Naive B cell (primary cell): Measurements from ENCODE around the gene UACA. TPM values are rescaled to one million over a fixed set of nuclear protein-coding genes. Genes with fewer than 3 reads are reported as not detected.
"Not testable (repeated sequence)": the region's sequence is repeated elsewhere in the genome, so short reads cannot be mapped to it uniquely, and the experiment has no call there.

ENCODE experiments used
- ATAC-seq, 2 donors: fragments of 150-1000 bp; cut with Tn5 transposase; 2 replicates each; pipeline ENCODE4 v1.10.0; 2021; ENCODE audit warnings: low read depth in 2 of 2, mild to moderate bottlenecking in 2 of 2, moderate library complexity in 2 of 2
- DNase-seq: peaks from one replicate; pipeline ENCODE4 v3.0.0; 2022
- H3K27ac Mint-ChIP-seq, 6 donors: one replicate each; pipeline ENCODE4 v1.8.0; 2020 to 2022; ENCODE audit warnings: mild to moderate bottlenecking in 6 of 6, mixed read lengths in 6 of 6, moderate library complexity in 5 of 6, inconsistent platforms in 2 of 6
- H3K27me3 Mint-ChIP-seq, 3 donors: one replicate each; pipeline ENCODE4 v1.8.0; 2021 to 2022; ENCODE audit warnings: mixed read lengths in 3 of 3, mild to moderate bottlenecking in 1 of 3
- H3K36me3 Mint-ChIP-seq, 2 donors: one replicate each; pipeline ENCODE4 v1.8.0; 2020 to 2022; ENCODE audit warnings: mixed read lengths in 2 of 2, inconsistent platforms in 1 of 2, mild to moderate bottlenecking in 1 of 2
- H3K4me1 Mint-ChIP-seq, 3 donors: one replicate each; pipeline ENCODE4 v1.8.0; 2020 to 2022; ENCODE audit warnings: mixed read lengths in 3 of 3, inconsistent platforms in 1 of 3, mild to moderate bottlenecking in 1 of 3, moderate library complexity in 1 of 3
- H3K4me3 Mint-ChIP-seq, 8 donors: one replicate each; pipeline ENCODE4 v1.8.0; 2020 to 2022; ENCODE audit warnings: mild to moderate bottlenecking in 8 of 8, mixed read lengths in 8 of 8, moderate library complexity in 8 of 8, inconsistent platforms in 2 of 8
- H3K9me3 Mint-ChIP-seq, 7 donors: one replicate each; pipeline ENCODE4 v1.8.0; 2020 to 2022; ENCODE audit warnings: mixed read lengths in 7 of 7, mild to moderate bottlenecking in 5 of 7, inconsistent platforms in 2 of 7, moderate library complexity in 1 of 7
- polyA plus RNA-seq, 6 donors: library from polyadenylated mRNA; unstranded; fragments of 300-500 nt; fragmentation: Illumina TruSeq; gene quantifications; one replicate each; pipeline ENCODE4 v1.2.3, GENCODE V29; 2021; ENCODE audit warnings: low read depth in 6 of 6

The UACA gene
- polyA plus RNA-seq, 6 donors from 2014 or later: 2.0 to 14.9 (median 8.5) TPM

- Mint-ChIP-seq H3K9me3 (no peaks in the 10 kb centered on the region), H3K36me3 (no peaks in the 10 kb centered on the region), H3K27ac (no peak overlapping the region), H3K27me3 (peaks cover 0 to 21% (median 5%) of the 10 kb centered on the region in 3 donors), H3K4me1 (peaks cover 3 to 7% (median 4%) of the 10 kb centered on the region in 3 donors), H3K4me3 (no peak overlapping the region)
- DNase-seq (no peak), ATAC-seq (no peak)
Observed at GRCh38 chr15:70679919-70680231, 83.5 kb downstream of the UACA start.

- ATAC-seq (no peak), DNase-seq (no peak)
- Mint-ChIP-seq H3K36me3 (no peaks in the 10 kb centered on the region), H3K4me1 (peaks cover 7 to 9% (median 8%) of the 10 kb centered on the region in 3 donors), H3K9me3 (no peaks in the 10 kb centered on the region), H3K27me3 (no peaks in the 10 kb centered on the region), H3K27ac (no peak overlapping the region), H3K4me3 (no peak overlapping the region)
Observed at GRCh38 chr15:70672081-70672480, 91.3 kb downstream of the UACA start.

GRCh38 chr15:70670680-70671079, 92.7 kb downstream of the UACA start:
- Mint-ChIP-seq H3K36me3 (no peaks in the 10 kb centered on the region), H3K4me1 (peaks cover 7 to 9% (median 8%) of the 10 kb centered on the region in 3 donors), H3K4me3 (no peak overlapping the region), H3K27ac (no peak overlapping the region), H3K9me3 (no peaks in the 10 kb centered on the region), H3K27me3 (no peaks in the 10 kb centered on the region)
- DNase-seq: no peak
- no peak for ATAC-seq

GRCh38 chr15:70669966-70670658, 93.2 kb downstream of the UACA start:
- Mint-ChIP-seq H3K4me1 (peaks cover 7 to 9% (median 8%) of the 10 kb centered on the region in 3 donors), H3K36me3 (no peaks in the 10 kb centered on the region), H3K9me3 (no peaks in the 10 kb centered on the region), H3K27me3 (no peaks in the 10 kb centered on the region), H3K4me3 (no peak overlapping the region), H3K27ac (no peak overlapping the region)
- ATAC-seq (no peak), DNase-seq (no peak)

GRCh38 chr15:70669006-70669602, 94.3 kb downstream of the UACA start:
- Mint-ChIP-seq H3K4me3 (no peak overlapping the region), H3K27ac (no peak overlapping the region), H3K27me3 (no peaks in the 10 kb centered on the region), H3K4me1 (peaks cover 7 to 9% (median 8%) of the 10 kb centered on the region in 3 donors), H3K36me3 (no peaks in the 10 kb centered on the region), H3K9me3 (no peaks in the 10 kb centered on the region)
- DNase-seq (no peak), ATAC-seq (no peak)

- ATAC-seq: no peak
- no peak overlapping the region for H3K27ac Mint-ChIP-seq
- no peaks in the 10 kb centered on the region for H3K4me1 Mint-ChIP-seq
- no peak overlapping the region for H3K4me3 Mint-ChIP-seq
- peaks cover 0 to 1% (median 0%) of the 10 kb centered on the region in 7 donors for H3K9me3 Mint-ChIP-seq
- peaks cover 0 to 2% of the 10 kb centered on the region in 2 donors for H3K36me3 Mint-ChIP-seq
- no peaks in the 10 kb centered on the region for H3K27me3 Mint-ChIP-seq
- DNase-seq: no peak
Observed at GRCh38 chr15:70665599-70665998, 97.8 kb downstream of the UACA start.

- Mint-ChIP-seq H3K27me3 (no peaks in the 10 kb centered on the region), H3K4me1 (no peaks in the 10 kb centered on the region), H3K9me3 (peaks cover 0 to 1% (median 0%) of the 10 kb centered on the region in 7 donors), H3K27ac (no peak overlapping the region), H3K4me3 (no peak overlapping the region), H3K36me3 (peaks cover 0 to 6% of the 10 kb centered on the region in 2 donors)
- DNase-seq: no peak
- no peak for ATAC-seq
Observed at GRCh38 chr15:70664494-70664893, 98.9 kb downstream of the UACA start.

- H3K4me3 Mint-ChIP-seq, H3K9me3 Mint-ChIP-seq, H3K4me1 Mint-ChIP-seq, ATAC-seq, DNase-seq, H3K27ac Mint-ChIP-seq, H3K27me3 Mint-ChIP-seq, H3K36me3 Mint-ChIP-seq: not testable (repeated sequence)
Observed at GRCh38 chr15:70663069-70663468, 100.3 kb downstream of the UACA start.

GRCh38 chr15:70659662-70660061, 103.7 kb downstream of the UACA start:
- no peaks in the 10 kb centered on the region for H3K27me3 Mint-ChIP-seq
- no peak for DNase-seq
- peaks cover 0 to 8% of the 10 kb centered on the region in 2 donors for H3K36me3 Mint-ChIP-seq
- no peak overlapping the region for H3K27ac Mint-ChIP-seq
- ATAC-seq: no peak
- no peak overlapping the region for H3K4me3 Mint-ChIP-seq
- peaks cover 0 to 1% (median 0%) of the 10 kb centered on the region in 7 donors for H3K9me3 Mint-ChIP-seq
- H3K4me1 Mint-ChIP-seq: no peaks in the 10 kb centered on the region

GRCh38 chr15:70658641-70659040, 104.7 kb downstream of the UACA start:
- H3K36me3 Mint-ChIP-seq: peaks cover 0 to 10% of the 10 kb centered on the region in 2 donors
- no peak overlapping the region for H3K27ac Mint-ChIP-seq
- ATAC-seq (no peak), DNase-seq (no peak)
- no peak overlapping the region for H3K4me3 Mint-ChIP-seq
- H3K4me1 Mint-ChIP-seq: no peaks in the 10 kb centered on the region
- no peaks in the 10 kb centered on the region for H3K27me3 Mint-ChIP-seq
- peaks cover 0 to 1% (median 0%) of the 10 kb centered on the region in 7 donors for H3K9me3 Mint-ChIP-seq

GRCh38 chr15:70653426-70653825, 109.9 kb downstream of the UACA start:
- H3K27me3 Mint-ChIP-seq: peaks cover 0 to 14% (median 9%) of the 10 kb centered on the region in 3 donors
- ATAC-seq: no peak
- no peak overlapping the region for H3K27ac Mint-ChIP-seq
- no peak overlapping the region for H3K4me3 Mint-ChIP-seq
- no peaks in the 10 kb centered on the region for H3K9me3 Mint-ChIP-seq
- DNase-seq: no peak
- H3K36me3 Mint-ChIP-seq: peaks cover 0 to 10% of the 10 kb centered on the region in 2 donors
- no peaks in the 10 kb centered on the region for H3K4me1 Mint-ChIP-seq

GRCh38 chr15:70652341-70652740, 111.0 kb downstream of the UACA start:
- DNase-seq (no peak), ATAC-seq (no peak)
- no peaks in the 10 kb centered on the region for H3K9me3 Mint-ChIP-seq
- no peaks in the 10 kb centered on the region for H3K4me1 Mint-ChIP-seq
- H3K4me3 Mint-ChIP-seq: no peak overlapping the region
- H3K27ac Mint-ChIP-seq: no peak overlapping the region
- peaks cover 0 to 10% of the 10 kb centered on the region in 2 donors for H3K36me3 Mint-ChIP-seq
- H3K27me3 Mint-ChIP-seq: peaks cover 3 to 14% (median 13%) of the 10 kb centered on the region in 3 donors

GRCh38 chr15:70651303-70651845, 112.0 kb downstream of the UACA start:
- Mint-ChIP-seq H3K27ac (no peak overlapping the region), H3K9me3 (no peaks in the 10 kb centered on the region), H3K27me3 (peaks cover 12 to 19% (median 16%) of the 10 kb centered on the region in 3 donors), H3K4me3 (no peak overlapping the region), H3K4me1 (no peaks in the 10 kb centered on the region), H3K36me3 (peaks cover 0 to 10% of the 10 kb centered on the region in 2 donors)
- ATAC-seq (no peak), DNase-seq (no peak)
